Mesothelial cell of epicardium (in vitro differentiated cells): ENCODE data around the gene COL12A1. TPM values are rescaled to one million over a fixed set of nuclear protein-coding genes. Genes with fewer than 3 reads are reported as not detected.

Experiments used
- DNase-seq, 2 experiments: peaks; one replicate each; pipeline ENCODE4 v3.0.0; 2021; ENCODE audit warnings: low spot score in 2 of 2; ENCODE audit not compliant: unreplicated experiment in 2 of 2
- H3K27ac Mint-ChIP-seq: 2 replicates; pipeline ENCODE4 v1.8.0; 2021; ENCODE audit warnings: mixed read lengths
- H3K27me3 Mint-ChIP-seq: 2 replicates; pipeline ENCODE4 v1.8.0; 2021; ENCODE audit warnings: low read depth, mixed read lengths
- H3K36me3 Mint-ChIP-seq: 2 replicates; pipeline ENCODE4 v1.8.0; 2021; ENCODE audit warnings: mixed read lengths
- H3K4me1 Mint-ChIP-seq: 2 replicates; pipeline ENCODE4 v1.8.0; 2021; ENCODE audit warnings: mixed read lengths
- H3K4me3 Mint-ChIP-seq: 2 replicates; pipeline ENCODE4 v1.8.0; 2021; ENCODE audit warnings: mild to moderate bottlenecking, moderate library complexity, mixed read lengths
- H3K9me3 Mint-ChIP-seq: 2 replicates; pipeline ENCODE4 v1.8.0; 2021; ENCODE audit warnings: mixed read lengths
- CTCF ChIP-seq: fragments of 200-600 bp; sonication (generic); IDR thresholded peaks from one replicate; pipeline ENCODE4 v1.5.0; 2021; ENCODE audit warnings: antibody characterized with exemption; ENCODE audit not compliant: unreplicated experiment
- total RNA-seq: library from RNA; stranded (reverse); gene quantifications from 3 replicates; pipeline ENCODE4 v1.2.1, GENCODE V29; 2021

COL12A1 gene
- total RNA-seq, 1 donor from 2014 or later, result 10.5 TPM

GRCh38 chr6:75220357-75220756 is 14.5 kb upstream of the COL12A1 start:
- Mint-ChIP-seq H3K27me3 (no peaks in the 10 kb centered on the region), H3K4me3 (no peak overlapping the region), H3K9me3 (no peaks in the 10 kb centered on the region), H3K4me1 (peaks cover 15% of the 10 kb centered on the region), H3K36me3 (no peaks in the 10 kb centered on the region), H3K27ac (no peak overlapping the region)
- DNase-seq, result no peak
- no peak for TF ChIP-seq CTCF

- H3K27me3 Mint-ChIP-seq, result no peaks in the 10 kb centered on the region
- H3K27ac Mint-ChIP-seq, result no peak overlapping the region
- no peak for TF ChIP-seq CTCF
- H3K9me3 Mint-ChIP-seq, result no peaks in the 10 kb centered on the region
- H3K4me3 Mint-ChIP-seq, result no peak overlapping the region
- no peaks in the 10 kb centered on the region for H3K36me3 Mint-ChIP-seq
- peaks cover 15% of the 10 kb centered on the region for H3K4me1 Mint-ChIP-seq
- DNase-seq, result no peak
Observed at GRCh38 chr6:75219263-75219662, 13.4 kb upstream of the COL12A1 start.

- no peak for TF ChIP-seq CTCF
- no peaks in the 10 kb centered on the region for H3K9me3 Mint-ChIP-seq
- H3K4me3 Mint-ChIP-seq, result no peak overlapping the region
- no peaks in the 10 kb centered on the region for H3K36me3 Mint-ChIP-seq
- no peak overlapping the region for H3K27ac Mint-ChIP-seq
- no peak for DNase-seq
- peaks cover 16% of the 10 kb centered on the region for H3K4me1 Mint-ChIP-seq
- H3K27me3 Mint-ChIP-seq, result peaks cover under 1% of the 10 kb centered on the region
Observed at GRCh38 chr6:75217193-75217592, 11.3 kb upstream of the COL12A1 start.

GRCh38 chr6:75215291-75215690 is 9.4 kb upstream of the COL12A1 start:
- no peaks in the 10 kb centered on the region for H3K36me3 Mint-ChIP-seq
- no peak overlapping the region for H3K27ac Mint-ChIP-seq
- no peaks in the 10 kb centered on the region for H3K9me3 Mint-ChIP-seq
- peaks cover 5% of the 10 kb centered on the region for H3K27me3 Mint-ChIP-seq
- H3K4me1 Mint-ChIP-seq, result peaks cover 26% of the 10 kb centered on the region
- no peak for TF ChIP-seq CTCF
- H3K4me3 Mint-ChIP-seq, result no peak overlapping the region
- no peak for DNase-seq

- H3K4me3 Mint-ChIP-seq, result no peak overlapping the region
- no peaks in the 10 kb centered on the region for H3K9me3 Mint-ChIP-seq
- no peak for TF ChIP-seq CTCF
- H3K4me1 Mint-ChIP-seq, result peaks cover 23% of the 10 kb centered on the region
- H3K27me3 Mint-ChIP-seq, result peaks cover 14% of the 10 kb centered on the region
- H3K27ac Mint-ChIP-seq, result no peak overlapping the region
- no peaks in the 10 kb centered on the region for H3K36me3 Mint-ChIP-seq
- DNase-seq, result no peak
Observed at GRCh38 chr6:75213732-75214131, 7.9 kb upstream of the COL12A1 start.

- Mint-ChIP-seq H3K4me3 (no peak overlapping the region), H3K27me3 (peaks cover 20% of the 10 kb centered on the region), H3K27ac (no peak overlapping the region), H3K36me3 (no peaks in the 10 kb centered on the region), H3K9me3 (no peaks in the 10 kb centered on the region), H3K4me1 (peaks cover 27% of the 10 kb centered on the region)
- no peak for TF ChIP-seq CTCF
- no peak for DNase-seq
Observed at GRCh38 chr6:75213112-75213511, 7.3 kb upstream of the COL12A1 start.
